Fibroblast of skin of right biceps (primary cell): ENCODE results near the gene NBPF3.
"Not testable (repeated sequence)": the region's sequence is repeated elsewhere in the genome, so short reads cannot be mapped to it uniquely, and the experiment has no call there.

Source experiments
- DNase-seq: peaks from one replicate; pipeline ENCODE4 v3.0.0-alpha.2; 2013

NBPF3 gene

DNA sequence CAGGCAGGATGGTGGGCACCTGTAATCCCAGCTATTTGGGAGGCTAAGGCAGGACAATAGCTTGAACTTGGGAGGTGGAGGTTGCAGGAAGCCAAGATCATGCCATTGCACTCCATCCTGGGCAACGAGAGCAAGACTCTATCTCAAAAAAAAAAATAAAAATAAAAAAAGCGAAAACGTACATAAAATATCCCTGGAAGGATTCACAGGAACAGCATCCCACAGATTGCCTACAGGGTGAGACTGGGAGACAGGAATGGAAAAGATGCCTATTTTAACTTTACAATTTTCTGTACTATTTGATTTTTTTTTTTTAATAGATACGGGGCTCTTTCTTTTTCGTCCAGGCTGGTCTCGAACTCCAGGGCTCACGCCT lies 604 bp upstream of the NBPF3 start:
- no peak for DNase-seq

DNA sequence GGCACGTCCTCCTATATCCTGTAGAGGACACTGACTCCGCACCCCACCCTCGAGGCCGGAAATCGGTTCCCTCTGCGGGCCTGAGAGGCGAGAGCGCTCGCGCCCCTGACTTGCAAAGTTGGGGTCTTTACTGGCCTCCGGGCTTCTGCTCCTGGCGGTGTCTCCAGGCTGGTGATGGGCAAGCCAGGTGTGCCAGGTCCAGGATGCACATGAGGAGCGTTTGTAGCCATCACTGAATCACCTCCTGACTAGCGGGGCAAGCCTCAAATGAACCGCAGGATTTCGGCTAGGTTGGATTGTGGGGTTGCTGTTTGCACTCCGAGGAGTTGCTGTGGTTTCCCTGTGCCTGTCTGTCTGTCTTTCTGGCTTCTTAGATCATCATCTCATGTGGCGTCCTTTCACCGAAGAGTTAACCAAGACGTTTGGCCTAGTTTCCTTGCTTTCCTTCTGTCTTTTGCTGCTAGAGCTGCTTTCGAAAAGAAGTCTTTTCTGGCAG lies 741 bp downstream of the NBPF3 start:
- peak; percentile 11 for DNase-seq

DNA sequence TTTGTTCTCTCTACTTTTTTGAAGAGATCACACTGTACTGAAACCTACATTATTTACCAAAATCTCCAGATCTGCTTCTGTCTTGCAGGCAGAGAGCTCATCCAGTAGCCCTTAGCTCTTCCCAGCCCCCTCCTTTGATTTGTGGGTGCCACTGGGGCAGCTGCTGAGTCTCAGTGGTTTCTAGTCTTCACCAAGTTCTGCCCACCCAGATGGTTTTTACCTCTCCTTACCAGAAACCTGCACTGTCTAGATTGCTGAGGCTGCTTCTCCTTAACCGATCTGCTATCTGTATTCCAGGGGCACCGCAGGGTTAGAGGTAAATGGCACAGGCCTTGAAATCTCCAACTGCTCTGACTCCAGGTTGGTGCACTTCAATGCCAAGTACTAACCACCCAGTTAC lies 6.7 kb downstream of the NBPF3 start:
- DNase-seq, result not testable (repeated sequence)

DNA sequence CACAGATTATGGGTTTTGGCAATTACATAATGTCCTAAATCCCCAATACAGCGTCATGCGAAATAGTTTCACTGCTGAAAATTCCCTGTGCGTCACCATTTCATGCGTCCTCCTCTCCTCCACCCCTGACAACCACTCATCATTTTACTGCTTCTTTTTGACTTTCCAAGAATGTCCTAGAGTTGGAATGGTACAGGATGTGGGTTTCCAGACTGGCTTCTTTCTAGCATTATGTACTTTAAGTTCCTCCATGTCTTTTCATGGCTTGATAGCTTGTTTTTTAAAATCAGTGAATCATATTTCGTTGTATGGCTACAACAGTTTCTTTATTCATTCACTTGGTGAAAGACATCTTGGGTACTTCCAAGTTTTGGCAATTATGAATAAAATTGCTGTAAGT lies 7.4 kb downstream of the NBPF3 start:
- DNase-seq, result no peak

DNA sequence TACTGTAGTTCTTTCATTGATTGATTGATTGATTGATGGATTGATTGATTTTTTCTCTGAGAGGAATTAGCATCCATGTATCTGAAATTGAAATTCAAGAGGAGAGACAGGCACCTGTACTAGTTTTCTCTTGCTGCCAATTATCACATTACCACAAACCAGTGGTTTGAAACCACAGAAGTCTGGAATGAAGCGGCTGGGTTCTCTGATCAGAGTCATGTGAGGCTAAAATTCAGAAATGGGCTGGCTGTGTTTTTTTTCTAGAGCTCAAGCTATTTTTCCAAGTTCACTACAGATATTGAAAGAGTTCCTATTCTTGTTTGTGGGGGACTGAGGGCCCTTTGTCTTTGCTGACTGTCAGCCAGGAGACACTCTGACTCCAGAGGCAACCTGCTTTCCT lies 10.0 kb downstream of the NBPF3 start:
- peak; percentile 40 for DNase-seq

DNA sequence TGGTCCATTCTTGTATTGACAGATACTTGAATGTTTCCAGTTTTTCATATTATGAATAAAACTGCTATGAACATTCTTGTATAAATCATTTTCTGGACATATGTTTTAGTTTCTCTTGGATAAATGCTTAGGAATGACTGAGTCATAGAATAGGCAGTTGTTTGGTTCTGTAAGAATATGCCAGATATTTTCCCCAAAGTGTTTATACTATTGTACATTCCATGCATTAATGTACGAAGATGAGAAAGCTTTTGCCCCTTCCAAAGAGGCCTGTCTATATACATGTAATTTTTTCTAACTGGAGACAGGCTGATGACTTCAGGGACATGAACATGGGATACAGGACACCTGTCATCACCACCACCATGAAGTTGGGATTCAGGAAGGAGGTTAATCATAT lies 11.3 kb downstream of the NBPF3 start:
- peak; percentile 89 for DNase-seq

DNA sequence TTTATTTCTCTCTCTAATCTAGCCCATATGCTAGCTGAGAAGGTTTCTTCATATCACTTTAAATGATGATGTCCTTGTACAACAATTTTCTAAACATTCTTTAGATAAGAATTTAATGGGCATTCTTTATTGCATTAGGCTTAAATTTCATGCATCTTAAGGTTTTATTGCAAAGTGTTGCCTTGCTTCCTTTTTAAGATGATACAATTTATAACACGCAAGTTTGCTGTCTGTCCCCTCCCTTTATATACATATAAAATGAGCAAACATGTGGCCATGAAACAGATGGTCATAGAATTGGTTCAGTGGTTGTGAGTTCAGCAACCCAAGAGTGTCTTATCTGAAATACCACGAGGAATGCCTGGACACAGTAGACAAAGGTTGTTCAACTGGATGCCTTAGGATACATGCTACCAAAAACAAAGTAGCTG lies 12.1 kb downstream of the NBPF3 start:
- peak; percentile 35 for DNase-seq

DNA sequence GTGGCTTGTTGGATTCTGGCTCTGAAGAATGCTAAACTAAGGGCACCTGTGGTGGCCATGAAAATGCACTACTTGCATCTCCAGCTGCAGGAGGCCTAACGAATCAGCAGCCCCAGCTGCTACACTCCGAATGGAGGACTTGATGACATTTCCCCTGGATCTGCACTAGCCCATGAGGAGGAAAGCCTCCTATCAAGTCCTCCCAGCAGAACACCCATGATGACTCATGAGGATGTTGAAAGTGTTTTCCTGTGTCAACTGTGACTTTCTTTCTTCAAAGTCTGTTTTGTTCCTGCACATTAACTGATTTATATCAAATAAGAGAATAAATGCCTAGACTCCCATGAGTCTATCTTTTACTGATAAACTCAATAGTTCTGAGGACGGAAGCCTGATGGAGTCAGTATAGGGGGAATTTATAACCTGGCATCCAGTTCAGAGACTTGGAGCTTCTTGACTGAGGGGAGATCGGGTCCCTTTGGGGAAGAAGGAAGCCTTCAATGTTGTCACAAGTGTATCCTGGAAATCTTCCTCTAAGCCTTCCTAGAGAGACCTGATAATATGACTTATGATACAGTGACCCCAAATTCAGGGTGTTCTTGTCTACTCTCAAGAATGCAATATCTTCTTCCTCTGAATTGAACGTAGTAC lies 14.2 kb downstream of the NBPF3 start:
- peak; percentile 82 for DNase-seq

DNA sequence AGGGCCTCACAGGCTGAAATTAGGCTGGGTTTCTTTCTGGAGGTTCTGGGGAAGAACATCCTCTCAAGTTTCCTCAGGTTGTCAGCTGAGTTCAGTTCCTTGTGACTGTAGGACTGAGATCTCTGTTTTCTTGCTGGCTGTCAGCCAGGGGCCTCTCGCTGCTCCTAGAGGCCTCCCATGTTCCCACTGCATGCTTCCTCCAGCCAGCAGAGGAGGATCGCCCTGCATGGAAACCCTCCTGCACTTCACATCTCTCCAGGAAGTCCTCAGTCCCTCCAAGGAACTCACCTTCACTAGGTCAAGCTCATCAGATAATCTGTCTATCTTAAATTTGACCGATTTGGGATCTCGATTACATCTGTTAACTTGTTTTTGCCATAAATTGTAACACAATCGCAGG lies 15.0 kb downstream of the NBPF3 start:
- not testable (repeated sequence) for DNase-seq

- DNase-seq, result no peak
These were observed 17.7 kb downstream of the NBPF3 start for GRCh38 chr1:21457654-21458053.

- DNase-seq, result not testable (repeated sequence)
These were observed 25.2 kb downstream of the NBPF3 start for GRCh38 chr1:21465127-21465526.

DNA sequence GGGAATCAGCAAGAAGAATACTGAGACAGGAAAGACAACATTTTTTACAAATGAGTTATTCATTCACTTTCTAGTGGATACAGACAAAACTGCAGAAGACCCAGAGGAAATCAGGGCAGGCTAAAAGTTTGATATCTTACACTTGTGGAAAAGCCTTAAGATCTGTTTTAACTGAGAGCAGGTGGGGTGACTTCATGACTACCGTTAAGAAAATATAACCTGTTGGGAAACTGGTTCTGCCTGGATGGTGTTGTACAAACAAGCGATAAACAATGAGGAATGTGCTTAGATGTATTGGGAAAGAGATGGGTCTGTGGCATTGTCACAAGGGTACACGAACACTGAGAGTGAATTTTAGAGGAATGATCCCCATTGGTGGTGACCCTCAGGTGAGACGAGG lies 28.0 kb downstream of the NBPF3 start:
- not testable (repeated sequence) for DNase-seq

DNA sequence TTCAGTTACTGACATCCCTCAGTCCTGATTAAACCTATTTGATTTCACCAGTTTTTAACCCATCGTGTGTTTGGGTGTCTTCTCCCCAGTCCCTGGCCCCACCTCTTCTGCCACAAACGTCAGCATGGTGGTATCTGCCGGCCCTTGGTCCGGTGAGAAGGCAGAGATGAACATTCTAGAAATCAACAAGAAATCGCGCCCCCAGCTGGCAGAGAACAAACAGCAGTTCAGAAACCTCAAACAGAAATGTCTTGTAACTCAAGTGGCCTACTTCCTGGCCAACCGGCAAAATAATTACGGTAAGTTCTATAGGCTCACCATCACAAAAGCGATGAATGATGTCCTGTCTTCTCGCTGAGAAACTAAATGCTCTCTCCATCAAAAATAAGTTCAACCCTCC lies 28.7 kb downstream of the NBPF3 start:
- DNase-seq, result peak; percentile 18

DNA sequence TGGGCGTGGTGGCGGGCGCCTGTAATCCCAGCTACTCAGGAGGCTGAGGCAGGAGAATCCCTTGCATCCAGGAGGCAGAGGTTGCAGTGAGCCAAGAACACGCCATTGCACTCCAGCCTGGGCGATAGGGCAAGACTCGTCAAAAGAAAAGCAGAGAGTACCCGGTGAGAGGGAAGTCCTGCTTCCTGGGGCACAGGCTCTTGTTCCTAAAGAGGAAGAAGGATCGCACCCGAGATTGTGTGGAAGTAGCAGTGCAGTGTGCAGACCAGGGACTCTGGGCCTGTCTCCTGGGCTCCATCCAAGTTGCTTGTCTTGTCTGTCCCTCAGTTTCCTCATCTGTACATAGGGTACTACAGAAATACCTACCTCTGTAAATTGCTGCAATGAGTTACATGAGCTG lies 29.6 kb downstream of the NBPF3 start:
- DNase-seq, result no peak

DNA sequence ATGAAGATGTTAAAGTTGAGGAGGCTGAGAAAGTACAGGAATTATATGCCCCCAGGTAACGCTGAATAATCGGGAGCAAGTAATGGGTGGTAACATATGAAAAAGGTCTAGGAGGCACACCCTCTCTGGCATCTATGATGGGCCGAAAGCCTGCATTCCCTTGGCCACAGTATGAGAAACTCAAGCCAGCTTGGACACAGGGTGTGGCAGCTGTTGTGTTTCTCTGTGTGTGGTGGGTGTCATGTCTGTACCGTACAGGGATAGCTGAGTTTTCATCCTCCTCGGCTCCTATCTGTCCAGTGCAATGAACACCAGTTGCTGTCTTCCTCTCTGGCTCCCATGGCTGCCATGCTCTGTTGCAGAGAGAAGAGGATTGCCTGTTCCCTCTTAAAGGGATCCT lies 32.9 kb downstream of the NBPF3 start:
- DNase-seq, result no peak

DNA sequence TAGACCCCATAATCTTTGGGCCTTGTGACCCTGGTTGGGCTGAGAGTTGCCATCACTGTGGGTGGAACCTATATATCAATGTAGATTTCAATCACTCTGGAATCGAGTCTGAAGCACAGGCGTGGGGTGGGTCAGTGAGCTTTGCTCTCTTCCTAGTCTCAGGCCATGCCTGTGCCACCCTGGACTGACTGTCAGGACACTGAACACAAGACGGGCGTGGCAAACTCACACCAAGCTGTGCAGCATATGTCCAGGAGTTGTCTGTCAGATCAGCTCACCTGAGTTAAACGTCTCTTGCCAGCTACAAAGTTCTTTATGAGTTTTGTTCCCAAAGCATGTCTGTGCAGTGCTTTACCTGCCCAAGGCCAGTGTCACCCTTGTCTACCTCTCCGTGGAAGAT lies 38.4 kb downstream of the NBPF3 start:
- no peak for DNase-seq

DNA sequence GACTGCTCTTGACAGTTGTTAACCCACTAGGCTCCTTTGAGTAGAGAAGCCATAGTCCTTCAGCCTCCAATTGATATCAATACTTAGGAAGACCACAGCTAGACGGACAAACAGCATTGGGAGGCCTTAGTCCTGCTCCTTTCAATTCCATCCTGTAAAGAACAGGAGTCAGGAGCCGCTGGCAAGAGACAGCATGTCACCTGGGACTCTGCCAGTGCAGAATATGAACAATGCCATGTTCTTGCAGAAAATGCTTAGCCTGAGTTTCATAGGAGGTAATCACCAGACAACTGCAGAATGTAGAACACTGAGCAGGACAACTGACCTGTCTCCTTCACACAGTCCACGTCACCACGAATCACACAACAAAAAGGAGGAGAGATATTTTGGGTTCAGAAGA lies 43.9 kb downstream of the NBPF3 start:
- not testable (repeated sequence) for DNase-seq

DNA sequence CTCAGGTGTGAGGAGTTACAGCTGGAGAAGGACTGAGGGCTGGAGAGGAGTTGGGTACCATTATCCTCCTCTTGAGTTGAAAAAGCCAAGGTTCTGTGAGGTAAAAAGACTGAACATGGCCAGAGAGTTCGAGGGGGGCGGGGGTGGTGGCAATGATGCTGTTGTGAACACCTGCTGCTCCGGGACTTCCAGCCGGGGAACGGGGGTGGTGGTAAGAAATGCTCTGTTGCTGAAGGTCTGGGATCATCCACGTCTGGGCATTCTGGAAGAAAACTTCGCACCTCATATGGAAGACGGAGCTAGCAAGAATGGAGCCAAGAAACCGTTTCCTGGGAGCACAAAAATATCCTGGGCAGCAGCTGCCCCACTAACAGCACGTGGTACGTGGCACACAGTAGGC lies 49.2 kb downstream of the NBPF3 start:
- no peak for DNase-seq

DNA sequence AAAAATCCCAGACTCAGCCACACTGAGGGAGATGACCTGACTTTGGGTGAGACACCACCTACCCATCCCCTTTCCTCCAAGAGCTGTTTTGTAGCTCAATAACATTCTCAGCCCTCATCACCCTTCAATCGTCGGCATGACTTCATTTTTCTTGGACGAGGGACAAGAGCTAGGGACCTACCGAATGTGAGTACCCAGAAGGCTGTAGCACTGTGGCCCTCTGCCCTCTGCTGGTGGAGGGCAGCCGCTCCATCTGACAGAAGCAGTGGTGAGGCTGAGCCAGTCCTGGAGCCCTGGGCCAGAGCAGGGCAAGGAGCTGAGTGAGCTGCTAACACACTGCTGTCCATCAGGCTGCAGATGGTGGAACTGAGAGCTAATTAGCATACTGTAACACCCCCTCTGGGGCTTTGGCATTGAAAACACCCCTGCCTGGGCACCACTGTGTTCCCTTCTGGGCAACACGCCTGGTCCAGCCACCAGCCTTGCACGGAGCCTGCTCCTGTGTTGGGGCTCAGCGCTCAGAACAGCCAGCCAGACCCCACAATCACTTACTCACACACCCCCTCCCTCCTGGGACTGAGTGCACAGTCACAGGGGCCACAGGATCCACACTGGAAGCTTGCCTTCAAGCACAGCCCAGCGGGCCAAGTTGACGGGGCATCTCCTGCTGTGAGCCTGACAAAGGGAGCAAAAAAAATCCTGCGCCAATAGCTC lies 51.0 kb downstream of the NBPF3 start:
- DNase-seq, result peak; percentile 80

GRCh38 chr1:21491488-21492355 lies 51.8 kb downstream of the NBPF3 start:
- peak; percentile 70 for DNase-seq

- no peak for DNase-seq
These were observed 52.4 kb downstream of the NBPF3 start for GRCh38 chr1:21492356-21492625.

- DNase-seq, result no peak
These were observed 54.3 kb downstream of the NBPF3 start for GRCh38 chr1:21494196-21494595.

DNA sequence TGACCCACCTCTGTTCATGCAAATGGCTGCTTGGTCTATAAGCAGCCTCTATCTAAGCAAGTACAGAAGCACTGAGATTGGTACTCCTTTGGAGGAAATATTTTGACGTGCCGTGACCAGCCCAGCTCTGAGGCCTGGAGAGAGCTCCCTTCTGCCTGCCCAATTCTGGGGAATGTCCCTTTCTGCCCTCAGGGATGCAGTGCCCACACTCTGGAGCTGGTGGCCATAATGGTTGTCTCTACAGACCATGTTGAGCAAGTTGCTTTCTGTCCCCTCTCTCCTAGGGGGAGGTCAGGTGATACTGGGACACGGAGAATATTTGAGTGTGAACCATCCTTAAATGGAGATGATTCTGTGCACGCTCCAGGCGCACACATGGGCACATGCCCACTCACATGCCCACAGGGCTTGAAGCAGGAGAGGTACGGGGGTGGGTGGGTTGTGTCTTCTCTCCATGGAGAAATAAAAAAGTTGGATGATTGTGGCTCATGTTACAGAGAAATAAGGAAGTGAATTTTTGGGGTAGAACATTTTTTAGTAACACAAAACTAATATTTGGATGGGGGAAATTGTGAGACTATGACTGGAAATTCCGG lies 55.4 kb downstream of the NBPF3 start:
- no peak for DNase-seq

DNA sequence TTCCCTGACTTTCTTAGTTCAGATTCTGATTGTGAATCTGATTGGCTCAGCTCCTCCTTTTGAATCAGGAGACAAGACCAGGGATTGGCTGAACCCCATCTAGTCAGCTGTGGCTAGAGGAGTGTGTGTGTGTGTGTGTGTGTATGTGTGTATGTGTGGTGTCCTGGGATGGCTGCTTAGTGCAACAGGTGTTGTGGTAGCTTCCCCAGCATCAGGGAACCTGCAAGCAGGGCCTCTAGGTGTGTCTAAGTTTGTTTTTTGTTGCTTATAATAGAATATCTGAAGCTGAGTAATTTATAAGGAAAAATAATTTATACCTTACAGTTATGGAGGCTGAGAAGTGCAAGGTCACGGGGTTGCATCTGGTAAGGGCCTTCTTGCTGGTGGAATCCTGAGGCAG lies 56.1 kb downstream of the NBPF3 start:
- DNase-seq, result no peak
